Activated CD8-positive, alpha-beta T cell treated with anti-CD3 and anti-CD28 coated beads for 36 hours (primary cell): Measurements from ENCODE around the gene CLIC3. TPM values are rescaled to one million over a fixed set of nuclear protein-coding genes. Genes with fewer than 3 reads are reported as not detected.

ENCODE experiments used
- ATAC-seq: fragments of 200-7000 bp; cut with Tn5 transposase; one replicate; pipeline ENCODE4 v1.10.0; 2021; ENCODE audit warnings: mild to moderate bottlenecking, moderate library complexity
- CTCF ChIA-PET: fragments of 350-600 bp; sonication (Branson Sonifier 250); formaldehyde crosslinking; loops from one replicate; lab custom pipeline; 2021; ENCODE audit warnings: antibody characterized with exemption; lab: Charles Lee
- POLR2A ChIA-PET: fragments of 350-600 bp; sonication (Branson Sonifier 250); formaldehyde crosslinking; loops from one replicate; lab custom pipeline; 2021; ENCODE audit warnings: antibody characterized with exemption; lab: Charles Lee
- DNase-seq: peaks from one replicate; pipeline ENCODE4 v3.0.0-alpha.2; 2020
- H3K27ac Mint-ChIP-seq: one replicate; pipeline ENCODE4 v1.8.0; 2021; ENCODE audit warnings: mild to moderate bottlenecking, mixed read lengths
- H3K27me3 Mint-ChIP-seq: one replicate; pipeline ENCODE4 v1.8.0; 2021; ENCODE audit warnings: mixed read lengths
- H3K36me3 Mint-ChIP-seq: one replicate; pipeline ENCODE4 v1.8.0; 2021; ENCODE audit warnings: low read depth, mixed read lengths
- H3K4me1 Mint-ChIP-seq: one replicate; pipeline ENCODE4 v1.8.0; 2021; ENCODE audit warnings: low read depth, mixed read lengths
- H3K4me3 Mint-ChIP-seq: one replicate; pipeline ENCODE4 v1.8.0; 2021; ENCODE audit warnings: mild to moderate bottlenecking, moderate library complexity, mixed read lengths
- H3K9me3 Mint-ChIP-seq: one replicate; pipeline ENCODE4 v1.8.0; 2021; ENCODE audit warnings: mixed read lengths
- CTCF ChIP-seq: fragments of 200-600 bp; IDR thresholded peaks from one replicate; pipeline ENCODE4 v1.8.0; 2022; ENCODE audit warnings: antibody characterized with exemption, mild to moderate bottlenecking
- intact Hi-C: fragments of 100-400 bp; cut with micrococcal nuclease; formaldehyde crosslinking; loops from one replicate; pipeline ENCODE4 v1.10.0; 2022
- total RNA-seq, 2 experiments: library from RNA; stranded (reverse); gene quantifications; one replicate each; pipeline ENCODE4 v1.2.3, GENCODE V29; 2021

The CLIC3 gene
- total RNA-seq, 2 experiments from 2014 or later: not detected

- no peak overlapping the region for H3K4me3 Mint-ChIP-seq
- no peaks in the 10 kb centered on the region for H3K36me3 Mint-ChIP-seq
- CTCF ChIA-PET: interaction anchor here (1.2 kb wide), 1 partner anchor 25 kb away, joined by 3 read pairs; no protein-coding TSS in a partner anchor
- ATAC-seq: no peak
- H3K27ac Mint-ChIP-seq: no peak overlapping the region
- DNase-seq: no peak
- TF ChIP-seq CTCF: no peak
- no peaks in the 10 kb centered on the region for H3K9me3 Mint-ChIP-seq
- H3K4me1 Mint-ChIP-seq: peaks cover 20% of the 10 kb centered on the region
- intact Hi-C loops: no loop called here
- no peaks in the 10 kb centered on the region for H3K27me3 Mint-ChIP-seq
- POLR2A ChIA-PET: no interaction called here
Observed at GRCh38 chr9:136972335-136972734, 24.0 kb downstream of the CLIC3 start.

DNA sequence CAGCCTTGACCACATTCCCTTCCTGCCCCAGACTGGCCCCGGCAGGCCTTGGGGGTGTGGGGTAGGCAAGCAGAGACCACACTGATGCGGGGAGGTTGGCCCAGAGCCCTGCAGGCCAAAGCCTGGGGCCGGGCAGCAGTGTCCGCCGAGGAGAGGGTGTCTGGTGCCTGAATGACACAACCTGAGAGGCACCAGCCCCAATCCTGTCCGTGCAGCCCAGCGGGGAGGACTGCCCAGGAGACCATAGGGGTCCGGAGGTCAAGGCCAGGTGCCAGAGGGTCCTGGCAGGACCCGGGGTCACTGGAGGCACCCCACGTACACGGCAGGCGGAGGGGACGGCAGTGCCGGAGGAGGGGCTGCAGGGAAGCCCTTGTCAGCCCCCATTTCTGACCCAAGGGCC lies 24.6 kb downstream of the CLIC3 start:
- Mint-ChIP-seq H3K27me3 (no peaks in the 10 kb centered on the region), H3K36me3 (no peaks in the 10 kb centered on the region), H3K4me3 (no peak overlapping the region), H3K4me1 (peaks cover 18% of the 10 kb centered on the region), H3K9me3 (no peaks in the 10 kb centered on the region), H3K27ac (no peak overlapping the region)
- no peak for DNase-seq
- POLR2A ChIA-PET: no interaction called here
- no peak for ATAC-seq
- TF ChIP-seq CTCF: no peak
- CTCF ChIA-PET: interaction anchor here (1.2 kb wide), 1 partner anchor 25 kb away, joined by 3 read pairs; no protein-coding TSS in a partner anchor
- intact Hi-C loops: no loop called here

- ATAC-seq (no peak), DNase-seq (no peak)
- Mint-ChIP-seq H3K27ac (no peak overlapping the region), H3K9me3 (no peaks in the 10 kb centered on the region), H3K4me1 (peaks cover 17% of the 10 kb centered on the region), H3K27me3 (no peaks in the 10 kb centered on the region), H3K36me3 (no peaks in the 10 kb centered on the region), H3K4me3 (no peak overlapping the region)
- CTCF ChIA-PET: no interaction called here
- POLR2A ChIA-PET: interaction anchor here (1.1 to 1.2 kb wide), 2 partner anchors 18 to 38 kb away, joined by 3 read pairs; no protein-coding TSS in a partner anchor
- intact Hi-C loops: no loop called here
- no peak for TF ChIP-seq CTCF
Observed at GRCh38 chr9:136970361-136970760, 26.0 kb downstream of the CLIC3 start.

GRCh38 chr9:136969774-136970173 lies 26.6 kb downstream of the CLIC3 start:
- DNase-seq: no peak
- ChIA-PET POLR2A (interaction anchor here (0.6 to 1.1 kb wide), 3 partner anchors 10 to 319 kb away, joined by 3 to 4 read pairs (median 3); no protein-coding TSS in a partner anchor), CTCF (no interaction called here)
- no peak for ATAC-seq
- Mint-ChIP-seq H3K27me3 (no peaks in the 10 kb centered on the region), H3K9me3 (no peaks in the 10 kb centered on the region), H3K4me3 (no peak overlapping the region), H3K4me1 (peaks cover 14% of the 10 kb centered on the region), H3K27ac (no peak overlapping the region), H3K36me3 (no peaks in the 10 kb centered on the region)
- intact Hi-C loops: no loop called here
- TF ChIP-seq CTCF: no peak

- ATAC-seq: no peak
- no peaks in the 10 kb centered on the region for H3K9me3 Mint-ChIP-seq
- peaks cover 17% of the 10 kb centered on the region for H3K4me1 Mint-ChIP-seq
- POLR2A ChIA-PET: interaction anchor here (0.5 to 0.8 kb wide), 3 partner anchors 10 to 320 kb away, joined by 3 to 4 read pairs (median 3); no protein-coding TSS in a partner anchor
- H3K27me3 Mint-ChIP-seq: no peaks in the 10 kb centered on the region
- intact Hi-C loops: no loop called here
- no peaks in the 10 kb centered on the region for H3K36me3 Mint-ChIP-seq
- H3K4me3 Mint-ChIP-seq: no peak overlapping the region
- no peak overlapping the region for H3K27ac Mint-ChIP-seq
- no peak for DNase-seq
- CTCF ChIA-PET: interaction anchor here (0.7 kb wide), 1 partner anchor 60 kb away, joined by 4 read pairs; the partner anchor contains the start of gene ABCA2
- TF ChIP-seq CTCF: no peak
Observed at GRCh38 chr9:136969150-136969549, 27.2 kb downstream of the CLIC3 start.
